Coronary artery (tissue), 2 donors: Measurements from ENCODE around the gene NXN.
"Not testable (repeated sequence)": the region's sequence is repeated elsewhere in the genome, so short reads cannot be mapped to it uniquely, and the experiment has no call there.

Experiments used
- DNase-seq: peaks from one replicate; pipeline ENCODE4 v3.0.0-alpha.2; 2017; ENCODE audit warnings: low spot score
- H3K27ac ChIP-seq, 2 donors: fragments of 200-600 bp; sonication (generic); one replicate each; pipeline ENCODE4 v1.5.1; 2016 to 2019
- H3K4me3 ChIP-seq: fragments of 200-600 bp; sonication (generic); 2 replicates; pipeline ENCODE4 v1.5.1; 2016; ENCODE audit warnings: mild to moderate bottlenecking, moderate library complexity
- CTCF ChIP-seq: fragments of 200-600 bp; sonication (generic); IDR thresholded peaks from one replicate; pipeline ENCODE4 v1.5.1; 2019; ENCODE audit warnings: antibody characterized with exemption

The NXN gene

DNA sequence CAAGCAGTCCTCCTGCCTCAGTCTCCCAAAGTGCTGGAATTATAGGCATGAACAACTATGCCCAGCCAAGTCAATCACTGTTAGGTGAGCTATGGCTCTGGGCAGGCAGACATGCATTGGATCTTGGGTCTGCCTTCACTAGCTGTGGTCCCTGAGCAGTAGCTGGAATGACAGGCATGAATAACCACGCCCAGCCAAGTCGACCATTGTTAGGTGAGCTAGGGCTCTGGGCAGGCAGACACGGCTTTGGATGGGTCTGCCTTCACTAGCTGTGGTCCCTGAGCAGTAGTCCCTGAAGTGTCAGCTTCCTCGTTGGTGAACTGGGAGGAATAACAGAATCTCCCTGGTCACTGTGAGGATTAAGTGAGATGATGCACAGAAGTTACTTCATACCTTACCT lies 191.0 kb downstream of the NXN start:
- Histone ChIP-seq H3K4me3 (no peak overlapping the region), H3K27ac (no peak overlapping the region)
- no peak for DNase-seq
- no peak for TF ChIP-seq CTCF

- no peak for DNase-seq
- H3K27ac ChIP-seq = no peak overlapping the region
- H3K4me3 ChIP-seq = no peak overlapping the region
- TF ChIP-seq CTCF = no peak
These were observed 191.8 kb downstream of the NXN start for GRCh38 chr17:787641-788221.

- H3K27ac ChIP-seq, H3K4me3 ChIP-seq, DNase-seq: not testable (repeated sequence)
These were observed 193.7 kb downstream of the NXN start for GRCh38 chr17:785901-786300.

DNA sequence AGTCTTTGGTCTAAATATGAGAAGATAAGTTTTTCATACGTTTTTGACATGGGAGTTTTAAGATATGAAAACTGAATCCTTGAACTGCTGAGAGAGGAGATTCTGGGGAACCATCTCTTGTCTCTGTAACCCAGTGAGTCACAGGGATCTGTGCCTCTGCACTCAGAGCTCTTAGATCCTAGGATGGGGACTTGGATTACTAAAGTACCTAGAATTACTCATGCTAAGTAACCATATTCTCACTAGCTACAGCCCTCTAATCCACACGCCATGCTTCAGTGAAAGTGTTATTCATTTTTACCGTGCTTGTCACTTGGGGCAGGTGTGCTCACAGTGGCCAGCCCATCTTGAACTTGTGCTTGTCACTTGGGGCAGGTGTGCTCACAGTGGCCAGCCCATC lies 195.4 kb downstream of the NXN start:
- no peak for DNase-seq
- Histone ChIP-seq H3K27ac (no peak overlapping the region), H3K4me3 (no peak overlapping the region)
- no peak for TF ChIP-seq CTCF

- TF ChIP-seq CTCF = no peak
- peak; percentile 92 for DNase-seq
- Histone ChIP-seq H3K4me3 (peak within 1 kb of the TSS; percentile 98), H3K27ac (peak within 1 kb of the TSS; percentile 71 to 89)
These were observed 197.5 kb downstream of the NXN start, which contains the start of the genes GLOD4 and MRM3 for GRCh38 chr17:781805-782731. Gene GLOD4 (minus strand): TSS chr17:782280. CDS start chr17:782255, 25 bp downstream. Gene MRM3 (plus strand): TSS chr17:782353. CDS start chr17:782379, 26 bp downstream.

GRCh38 chr17:778096-778495 lies 201.5 kb downstream of the NXN start:
- no peak for TF ChIP-seq CTCF
- DNase-seq = no peak
- Histone ChIP-seq H3K4me3 (no peak overlapping the region), H3K27ac (no peak overlapping the region)

GRCh38 chr17:774313-774584 lies 205.3 kb downstream of the NXN start:
- no peak overlapping the region for H3K4me3 ChIP-seq
- DNase-seq = no peak
- TF ChIP-seq CTCF = no peak
- no peak overlapping the region for H3K27ac ChIP-seq
